SW 1271 (cell line): ENCODE measurements around the gene P3H2.

ENCODE experiments used
- DNase-seq, 2 experiments: peaks; one replicate each; lab custom pipeline; 2025; lab: John Stamatoyannopoulos, UW

Gene P3H2

DNA sequence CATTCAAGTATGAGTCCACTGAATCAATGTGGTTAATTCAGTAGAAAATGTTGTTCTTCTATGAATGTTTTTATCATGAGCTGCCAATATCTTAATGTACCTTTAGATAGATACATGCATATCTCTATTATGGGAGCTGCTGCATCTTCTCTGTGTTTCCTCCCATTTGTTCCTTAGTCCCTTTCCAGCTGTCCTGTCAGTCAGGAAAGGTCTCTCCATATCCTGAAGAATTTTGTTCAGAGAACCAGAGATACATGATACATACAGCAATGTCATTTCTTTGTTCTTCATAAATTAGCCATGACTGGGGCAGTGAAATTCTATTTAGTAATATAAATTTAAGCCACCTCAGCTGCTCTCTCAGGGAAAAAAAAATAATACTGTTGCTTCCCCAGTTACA lies 103.7 kb downstream of the P3H2 start:
- DNase-seq: no peak

DNA sequence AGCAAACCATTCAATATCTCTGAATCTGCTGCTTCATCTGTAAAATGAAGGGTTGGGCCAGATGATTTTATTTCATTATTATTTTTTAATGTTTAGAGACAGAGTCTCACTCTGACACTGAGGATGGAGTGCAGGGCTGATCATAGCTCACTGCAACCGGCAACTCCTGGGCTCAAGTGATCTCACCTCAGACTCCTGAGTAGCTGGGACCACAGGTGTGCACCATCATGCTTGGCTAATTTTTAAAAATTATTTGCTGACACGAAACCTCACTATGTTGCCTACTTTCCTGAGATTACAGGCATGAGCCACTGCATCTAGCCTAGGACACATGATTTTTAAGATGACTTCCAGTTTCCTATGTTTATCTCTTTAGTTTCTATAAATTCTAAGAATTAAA lies 105.8 kb downstream of the P3H2 start:
- DNase-seq: no peak

DNA sequence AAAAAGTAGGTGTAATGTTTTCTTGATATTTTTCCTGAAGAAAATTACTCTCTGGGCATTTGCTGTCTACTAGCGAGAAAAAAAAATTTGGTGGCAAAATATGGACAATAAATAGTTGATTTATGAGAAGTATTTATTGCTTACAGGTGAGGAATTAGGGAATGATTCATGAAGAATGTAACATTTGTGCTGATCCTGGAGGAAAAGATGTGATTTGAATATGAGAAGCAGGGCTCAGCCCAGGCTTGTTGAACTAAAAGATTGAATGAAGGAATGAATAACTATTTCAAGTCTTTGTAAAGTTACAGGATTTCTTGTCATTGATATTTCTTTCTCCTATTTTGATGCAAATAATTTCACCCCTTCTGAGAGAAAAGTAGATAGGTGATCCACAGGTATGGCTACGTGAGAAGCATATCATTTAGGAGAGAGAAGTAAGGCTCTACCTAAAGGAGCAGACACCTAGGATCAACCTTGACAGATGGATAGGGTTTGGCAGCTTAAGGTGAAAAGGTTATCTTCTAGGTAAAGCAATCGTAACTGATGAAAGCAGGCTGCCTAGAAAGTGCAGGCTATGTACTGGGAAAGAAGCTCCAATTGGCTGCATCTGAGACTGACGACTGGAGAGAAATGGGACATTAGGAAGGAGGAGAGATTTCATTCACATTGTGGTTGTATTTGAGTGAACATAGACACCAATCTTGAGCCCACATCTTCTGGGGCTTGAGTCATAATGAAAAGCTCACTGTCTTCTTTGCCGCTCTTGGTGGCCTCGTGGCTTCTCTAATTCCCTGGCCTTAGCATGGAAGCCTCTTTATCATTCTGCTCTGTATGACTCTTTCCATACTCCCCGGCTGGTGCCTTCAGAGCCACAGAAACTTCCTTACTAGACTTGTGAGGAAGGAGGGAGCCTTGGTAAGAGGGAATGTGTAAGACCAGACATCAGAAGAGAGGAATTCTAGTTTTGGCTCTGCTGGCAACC lies 106.5 kb downstream of the P3H2 start:
- DNase-seq: no peak

DNA sequence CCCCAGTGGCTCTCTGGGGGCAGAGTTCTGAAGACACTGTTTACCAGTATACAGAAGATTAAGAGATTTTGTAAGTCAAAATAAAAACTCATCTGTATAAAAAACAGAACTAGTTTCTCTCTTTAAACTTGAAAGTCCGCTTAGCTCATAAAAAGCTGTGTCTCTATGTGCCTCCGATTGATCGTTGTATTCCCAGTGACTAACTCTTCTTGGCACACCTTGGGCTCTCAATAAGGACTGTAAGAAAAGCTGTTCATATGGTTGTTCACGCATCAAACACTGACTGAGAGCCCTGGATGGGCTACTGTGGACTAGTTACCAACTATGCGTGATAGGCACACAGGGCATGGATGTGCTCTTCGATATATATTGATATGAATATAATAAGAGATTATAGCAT lies 107.9 kb downstream of the P3H2 start:
- DNase-seq: no peak

DNA sequence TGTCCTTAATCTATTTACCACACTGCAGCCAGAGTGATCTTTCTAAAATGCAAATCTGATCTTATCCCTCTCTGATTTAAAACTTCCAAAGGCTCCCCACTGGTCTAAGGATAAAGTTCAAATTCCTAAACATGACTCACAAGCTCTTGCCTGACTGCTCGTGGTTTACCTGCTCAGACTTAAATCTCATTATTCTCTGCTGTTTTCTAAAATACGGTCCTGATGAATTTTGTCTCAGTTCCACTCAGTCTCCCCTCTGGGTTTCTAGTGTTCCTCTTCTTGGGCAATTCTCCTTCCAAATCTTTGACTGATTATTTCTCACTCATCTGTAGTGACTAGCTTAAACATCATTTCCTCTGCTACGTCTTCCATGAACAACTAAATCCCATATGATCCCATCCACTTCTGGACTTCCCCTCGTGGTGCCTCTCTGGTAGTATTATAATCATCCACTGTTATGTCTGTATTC lies 108.3 kb downstream of the P3H2 start:
- DNase-seq: peak; percentile 10 to 90

DNA sequence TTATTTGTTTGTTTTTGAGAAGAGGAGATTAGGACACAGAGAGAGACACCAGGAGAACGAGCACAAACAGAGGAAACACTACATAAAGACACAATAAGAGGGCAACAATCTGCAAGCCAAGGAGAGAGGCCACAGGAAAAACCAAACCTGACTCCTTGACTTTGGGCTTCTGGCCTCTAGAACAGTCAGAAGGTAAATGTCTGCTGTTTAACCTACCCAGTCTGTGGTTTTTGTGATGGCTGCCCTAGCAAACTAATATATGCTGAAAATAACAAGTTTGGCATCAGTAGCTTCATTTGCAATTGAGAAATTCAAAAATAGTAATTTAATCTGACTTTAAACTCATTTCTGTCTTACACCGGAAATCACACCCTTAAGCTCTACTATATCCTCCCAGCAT lies 110.2 kb downstream of the P3H2 start:
- no peak for DNase-seq

DNA sequence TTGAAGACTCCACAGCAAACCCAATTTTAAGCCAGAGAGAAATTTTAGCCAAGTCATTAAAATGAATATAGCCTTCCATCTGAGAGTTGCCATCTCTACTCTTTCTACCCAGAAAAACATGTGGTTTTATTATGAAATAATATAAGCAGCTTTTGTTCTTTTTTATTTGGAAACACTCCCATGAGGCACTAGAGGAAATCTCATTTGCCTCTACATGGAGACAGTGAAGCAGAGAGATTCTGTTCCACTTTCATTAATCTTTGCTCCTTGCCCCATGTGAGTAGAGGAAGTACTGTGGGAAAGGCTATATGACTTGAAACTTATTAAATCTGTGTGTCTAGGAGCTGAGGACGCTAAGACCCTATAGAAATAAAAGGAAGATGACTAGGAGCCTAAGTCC lies 111.1 kb downstream of the P3H2 start:
- no peak for DNase-seq

DNA sequence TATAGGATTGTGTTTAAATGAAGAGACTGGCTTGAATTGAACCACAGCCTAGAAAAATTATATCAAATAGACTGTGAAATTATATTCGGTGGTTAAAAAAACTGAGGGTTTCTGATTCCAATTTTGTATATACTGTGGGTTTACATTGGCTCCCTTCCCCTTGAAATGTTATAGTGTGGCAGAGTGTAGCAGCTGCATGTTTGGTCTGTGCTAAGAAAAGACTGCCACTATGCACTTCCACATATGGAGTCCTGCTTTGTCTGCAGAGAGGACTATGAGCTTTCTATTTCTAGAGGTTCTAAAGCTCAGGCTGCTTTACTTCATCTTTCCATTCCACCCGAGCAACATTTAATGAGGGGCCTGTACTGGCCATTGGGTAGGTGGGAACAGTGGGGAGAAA lies 112.3 kb downstream of the P3H2 start:
- no peak for DNase-seq

DNA sequence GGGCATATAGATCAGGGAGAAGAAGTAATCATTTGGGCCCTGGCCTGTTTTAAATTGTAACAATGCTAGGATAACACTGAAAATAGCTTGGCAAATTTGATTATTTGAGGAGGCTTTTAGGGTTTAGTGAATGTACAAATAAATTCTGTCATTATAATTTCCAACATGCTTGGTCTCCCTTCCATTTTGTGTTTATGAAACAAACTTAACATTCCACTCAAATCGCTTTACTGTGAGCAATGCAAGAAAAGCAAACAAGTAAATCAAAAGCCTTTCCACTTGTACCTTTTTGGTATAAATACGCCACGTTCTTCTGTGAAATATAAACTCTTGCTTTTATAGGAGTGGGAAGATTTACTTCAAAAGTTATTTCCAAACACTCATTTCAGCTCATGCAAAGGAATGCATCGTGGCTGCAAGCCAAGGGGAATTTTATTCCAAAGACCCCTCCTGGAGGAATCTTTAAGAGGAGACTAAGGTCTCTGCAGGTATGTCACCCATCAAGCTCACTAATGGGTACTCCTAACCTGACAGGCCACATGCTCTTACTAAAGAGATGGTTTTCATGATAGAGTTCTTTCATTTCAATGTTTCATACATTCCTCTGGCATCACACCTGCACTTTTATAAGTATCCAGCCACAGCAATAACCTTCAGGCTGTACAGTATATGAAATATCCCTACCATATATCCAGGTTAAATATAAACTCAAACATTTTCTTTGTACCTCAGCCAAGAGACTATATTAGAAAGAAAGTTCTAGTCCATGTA lies 115.2 kb downstream of the P3H2 start:
- no peak for DNase-seq

DNA sequence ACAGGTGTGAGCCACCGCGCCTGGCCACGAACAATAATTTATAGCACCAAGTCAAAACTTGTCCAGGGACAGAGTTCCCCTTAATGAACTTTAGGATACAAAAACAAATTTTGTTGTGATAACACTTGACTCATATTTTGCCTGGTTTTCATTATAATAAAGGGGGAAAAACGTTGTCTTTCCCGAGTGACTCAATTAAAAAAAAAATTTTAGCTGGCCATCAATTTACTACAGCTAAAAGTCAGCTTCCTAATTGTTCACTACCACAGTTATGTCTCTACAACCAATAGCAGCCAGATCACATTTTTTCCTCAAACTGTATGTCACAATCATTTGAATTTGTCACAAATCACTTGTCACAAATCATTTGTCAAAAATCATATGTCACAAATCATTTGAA lies 116.0 kb downstream of the P3H2 start:
- DNase-seq: no peak

DNA sequence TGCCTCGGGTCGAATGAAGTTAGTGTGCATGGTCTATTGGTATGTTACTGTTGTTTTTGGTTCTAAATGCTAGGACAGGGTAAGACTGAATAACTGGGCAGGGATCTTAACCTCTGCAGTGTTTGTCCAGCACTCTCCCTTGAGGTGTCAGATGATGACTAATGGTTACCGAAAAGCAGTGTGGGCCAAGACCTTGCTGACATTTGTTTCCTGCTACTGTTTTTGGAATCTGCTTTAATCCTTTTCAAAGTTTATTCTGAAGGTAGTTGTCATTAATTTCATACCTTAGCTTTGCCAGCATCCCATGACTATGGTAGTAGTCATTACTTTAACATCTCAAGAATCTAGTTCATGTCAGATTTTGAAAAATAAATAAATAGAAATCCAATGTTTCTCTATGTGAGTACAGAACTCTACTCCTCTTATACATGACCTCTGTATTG lies 117.0 kb downstream of the P3H2 start:
- peak; percentile 46 to 89 for DNase-seq

DNA sequence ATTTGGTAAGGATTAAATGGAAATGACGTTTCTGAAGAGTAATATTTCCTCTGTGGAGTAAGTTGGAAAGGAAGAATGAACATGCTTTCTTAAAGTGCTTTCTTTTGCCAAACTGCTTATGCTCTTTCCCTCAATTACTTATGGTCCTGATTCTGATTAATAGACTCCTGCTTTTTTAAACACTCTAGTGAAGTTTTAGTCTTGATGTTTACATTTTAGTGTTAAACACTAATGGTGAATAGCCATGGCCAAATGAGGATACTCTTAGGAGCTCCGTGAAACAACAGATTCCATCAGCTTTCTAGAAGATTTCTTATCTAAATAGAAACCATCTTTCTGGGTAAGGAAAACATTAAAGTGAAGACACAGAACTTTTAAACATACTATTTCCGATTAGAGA lies 117.6 kb downstream of the P3H2 start:
- DNase-seq: no peak

DNA sequence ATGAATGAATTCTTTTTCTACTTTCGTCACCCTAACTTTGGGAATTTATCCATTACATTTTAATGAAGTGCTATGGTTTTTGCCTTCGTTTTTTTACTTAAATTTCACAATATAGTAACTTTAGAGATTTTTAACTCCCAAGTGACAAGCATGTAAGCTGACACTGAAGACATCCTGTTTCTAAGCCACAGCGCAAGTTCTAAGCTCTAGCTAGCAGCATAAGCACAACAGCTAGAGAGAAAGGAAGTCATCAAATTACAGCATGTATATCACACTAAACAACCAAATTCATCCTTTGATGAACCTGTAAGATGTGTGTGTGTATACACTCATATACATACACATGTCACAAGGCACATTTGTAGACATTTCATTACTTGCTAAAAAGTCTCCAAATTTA lies 119.3 kb downstream of the P3H2 start:
- DNase-seq: no peak

DNA sequence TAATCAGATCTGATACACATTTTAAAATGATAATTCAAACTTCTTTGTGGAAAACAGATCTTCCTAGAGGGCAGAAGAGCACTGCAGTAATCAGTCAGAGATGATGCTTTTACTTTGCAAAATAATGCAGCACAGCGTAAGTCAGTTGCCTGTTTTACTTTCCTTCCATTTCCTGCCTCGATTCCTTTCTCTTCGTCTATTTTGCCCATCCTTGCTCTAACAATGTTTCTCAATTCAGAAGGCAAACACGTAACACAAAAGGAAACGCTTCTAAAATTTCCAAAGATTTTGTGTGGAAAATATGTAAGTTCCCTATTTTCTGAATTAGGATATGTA lies 119.9 kb downstream of the P3H2 start:
- no peak for DNase-seq

DNA sequence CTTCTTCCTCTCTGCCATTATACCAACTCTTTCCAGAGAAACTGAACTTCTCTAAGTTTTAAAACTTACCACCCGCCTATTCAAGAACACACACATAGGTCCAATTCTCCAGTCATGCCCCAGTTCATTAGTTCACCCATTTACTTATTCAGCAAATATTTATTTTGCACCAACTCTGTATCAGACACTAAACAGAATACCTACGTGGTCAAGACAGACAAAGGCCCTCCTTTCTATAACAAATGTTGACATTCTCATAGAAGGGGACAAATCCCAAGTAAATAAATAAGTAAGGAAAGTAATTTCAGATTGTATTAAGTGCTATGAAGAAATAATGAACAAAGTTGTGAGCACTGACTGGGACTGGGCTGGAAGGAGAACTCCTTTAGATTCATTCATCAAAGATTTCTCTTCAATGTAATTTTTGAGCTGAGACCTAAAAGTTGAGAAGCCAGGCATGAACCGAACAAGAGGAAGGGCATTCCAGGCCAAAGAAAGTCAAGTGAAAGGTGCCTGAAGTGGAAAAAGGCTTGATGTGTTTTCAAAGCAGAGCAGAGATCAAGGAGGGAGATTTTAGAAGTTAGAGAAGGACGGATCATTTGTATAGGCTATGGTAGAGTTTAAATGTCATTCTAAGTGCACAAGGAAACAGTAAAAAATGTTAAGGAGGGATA lies 120.4 kb downstream of the P3H2 start:
- DNase-seq: no peak

DNA sequence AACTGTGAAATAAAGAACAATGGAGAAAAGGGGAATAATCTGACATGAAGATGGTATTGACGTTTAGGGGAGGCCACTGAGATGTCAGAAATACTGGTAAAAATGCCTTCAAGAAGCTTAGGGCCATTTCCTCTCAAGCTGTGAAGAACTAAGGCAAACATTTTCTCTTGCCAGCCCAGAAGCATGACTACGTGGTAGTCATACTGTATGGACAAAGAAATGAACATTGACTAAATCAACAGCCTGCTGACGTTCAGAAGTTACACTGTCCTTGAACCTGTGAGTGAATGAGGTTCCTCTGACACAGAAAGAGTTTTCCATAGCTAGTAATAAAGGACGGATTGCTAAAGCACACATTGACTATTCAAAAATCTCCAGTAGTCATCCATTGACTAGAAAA lies 121.0 kb downstream of the P3H2 start:
- no peak for DNase-seq

DNA sequence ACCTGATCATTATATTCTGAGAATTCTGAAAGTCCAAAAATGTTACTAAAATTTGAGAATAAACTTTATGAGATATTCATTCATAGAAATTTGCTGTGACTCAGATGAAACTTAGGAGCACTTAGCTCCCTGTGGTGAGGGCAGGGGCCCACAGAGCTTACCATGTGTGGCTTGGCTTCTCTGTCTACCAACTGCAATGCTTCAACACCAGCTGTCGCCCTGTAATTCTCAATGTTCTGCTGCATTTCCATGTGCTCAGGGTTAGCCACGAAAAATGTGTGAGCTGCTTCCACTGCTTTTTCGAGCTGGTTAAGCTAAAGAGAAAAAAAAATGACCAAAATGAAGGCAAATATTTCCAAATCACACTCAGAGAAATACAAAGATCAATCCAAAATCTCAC lies 125.6 kb downstream of the P3H2 start:
- DNase-seq: no peak

DNA sequence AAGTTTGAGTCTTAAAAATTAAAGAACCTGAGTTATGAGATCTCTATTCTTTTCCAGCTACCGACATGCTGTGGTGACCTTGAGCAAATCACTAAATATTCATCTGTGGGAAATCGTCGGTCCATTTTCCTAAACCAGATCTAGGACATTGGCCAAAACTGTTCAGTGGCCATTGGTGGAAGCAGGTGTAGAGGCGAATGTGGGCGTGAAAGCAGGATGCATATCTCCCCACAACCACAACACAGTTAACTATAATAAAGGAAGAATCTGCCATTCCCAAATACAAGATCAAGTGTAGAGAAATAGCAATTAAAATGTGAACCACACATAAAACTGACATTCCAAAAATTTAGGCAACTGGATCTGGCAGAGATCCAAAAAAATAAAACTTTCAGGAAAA lies 129.9 kb downstream of the P3H2 start:
- no peak for DNase-seq

DNA sequence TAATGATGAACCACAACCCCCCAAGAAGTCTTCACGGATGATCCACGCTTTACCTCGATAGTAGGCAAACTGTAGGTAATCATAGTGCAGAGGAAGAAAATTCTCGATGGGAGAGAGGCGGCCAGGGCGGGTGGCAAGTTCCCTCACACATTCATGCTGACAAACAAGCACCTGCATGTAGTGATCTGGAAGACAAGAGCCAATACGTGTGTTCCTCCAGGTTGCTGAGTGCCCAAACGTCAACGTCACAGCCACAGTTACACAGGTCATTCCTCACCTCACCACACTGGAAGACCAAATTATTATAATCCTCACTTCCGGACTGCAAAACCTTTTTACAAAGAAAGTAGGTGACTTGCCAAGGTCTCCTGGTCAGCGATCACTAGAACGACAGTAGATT lies 131.8 kb downstream of the P3H2 start:
- no peak for DNase-seq

DNA sequence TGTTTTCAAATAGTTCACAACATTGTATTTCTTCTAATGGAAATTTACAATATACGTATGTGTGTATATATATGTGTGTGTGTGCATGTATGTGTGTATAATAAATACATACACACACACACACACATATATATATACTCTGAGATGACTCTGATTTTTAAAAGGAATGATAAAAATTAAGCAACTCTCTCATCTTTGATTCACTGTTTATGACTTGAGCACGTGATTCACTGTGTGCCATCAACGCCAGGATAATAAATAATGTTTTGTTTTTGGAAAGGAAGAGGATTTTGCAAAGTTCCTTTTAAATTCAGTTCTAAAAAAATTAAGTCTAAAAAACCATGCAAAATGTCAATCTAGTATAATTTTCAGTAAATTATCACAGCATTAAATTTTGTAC lies 132.4 kb downstream of the P3H2 start:
- DNase-seq: no peak

DNA sequence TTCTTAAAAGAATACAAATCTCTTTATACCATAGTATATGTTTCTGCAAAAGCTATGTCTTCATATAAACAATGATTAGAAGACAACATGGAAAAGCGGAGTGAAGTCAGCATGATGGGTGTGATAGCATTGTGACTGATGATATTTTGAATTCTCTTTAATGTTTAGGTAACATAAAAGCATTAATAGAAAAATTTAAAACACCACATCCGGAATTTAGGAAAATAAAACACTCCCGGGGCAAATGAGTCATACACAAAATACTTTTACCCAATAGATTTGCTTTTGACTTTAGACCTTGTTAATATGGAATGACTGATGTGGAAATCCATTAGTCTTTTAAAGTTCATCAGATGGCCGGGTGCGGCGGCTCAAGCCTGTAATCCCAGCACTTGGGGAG lies 134.7 kb downstream of the P3H2 start:
- DNase-seq: no peak

DNA sequence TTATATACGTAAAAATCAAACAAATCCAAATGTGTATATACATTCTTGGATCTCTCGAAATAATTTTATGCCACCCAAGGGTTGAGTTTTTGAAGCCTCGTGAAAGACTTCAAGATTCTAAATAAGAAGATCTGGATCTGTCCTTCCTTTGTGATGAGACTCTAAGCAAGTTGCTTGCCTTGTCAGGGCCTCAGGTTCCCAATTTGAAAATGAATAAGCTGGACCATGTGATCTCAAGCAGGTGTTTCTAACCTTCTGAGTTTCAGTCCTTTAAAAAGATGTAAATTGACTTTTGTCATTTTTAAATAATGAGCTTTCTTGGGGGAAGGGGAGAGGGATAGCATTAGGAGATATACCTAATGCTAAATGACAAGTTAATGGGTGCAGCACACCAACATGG lies 137.1 kb downstream of the P3H2 start:
- no peak for DNase-seq
